ENCODE data around the gene FAM25G.
"Not testable (repeated sequence)": the region's sequence is repeated elsewhere in the genome, so short reads cannot be mapped to it uniquely, and the experiment has no call there.

DNA sequence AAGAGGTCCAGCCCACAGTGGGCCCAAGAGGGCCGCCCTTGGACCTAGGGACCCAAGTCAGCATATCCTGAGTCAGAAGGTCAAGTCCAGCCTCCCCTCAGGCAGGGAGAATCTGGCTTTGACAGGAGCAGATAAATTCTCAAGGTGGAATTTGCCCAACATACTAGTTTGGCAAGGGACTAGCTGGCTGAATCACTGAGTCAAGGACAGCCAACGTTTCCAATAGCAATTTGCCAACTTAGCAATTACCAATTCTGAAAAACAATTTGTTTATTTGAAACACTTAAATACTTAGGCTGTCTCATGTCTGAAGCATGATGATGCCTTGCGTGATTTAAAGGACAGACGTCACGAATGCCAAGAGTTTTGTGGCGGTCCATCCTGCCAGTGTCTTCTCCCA, 2.7 kb upstream of the FAM25G start:
- not testable (repeated sequence) for TF ChIP-seq TAF1 (IDR thresholded peaks at IDR 0.05; ENCODE audit: borderline replicate concordance, low read depth, low read length); POLR2AphosphoS5 (IDR thresholded peaks at IDR 0.05; ENCODE audit: low read depth, low read length); POLR2A (IDR thresholded peaks at IDR 0.05; ENCODE audit: low read depth, low read length)
